Activated CD8-positive, alpha-beta memory T cell treated with anti-CD3 and anti-CD28 coated beads, Interleukin-2, amount 50 U/mL, for 48 hours (primary cell): ENCODE measurements around the gene AKNAD1.

ENCODE experiments used
- DNase-seq: peaks from one replicate; pipeline ENCODE4 v3.0.0-alpha.2; 2020

AKNAD1 gene

GRCh38 chr1:108863984-108864383 lies 7.1 kb upstream of the AKNAD1 start:
- DNase-seq, result no peak

GRCh38 chr1:108862698-108863477 lies 6.0 kb upstream of the AKNAD1 start:
- DNase-seq, result no peak

GRCh38 chr1:108862017-108862610 lies 5.2 kb upstream of the AKNAD1 start:
- DNase-seq, result no peak

DNA sequence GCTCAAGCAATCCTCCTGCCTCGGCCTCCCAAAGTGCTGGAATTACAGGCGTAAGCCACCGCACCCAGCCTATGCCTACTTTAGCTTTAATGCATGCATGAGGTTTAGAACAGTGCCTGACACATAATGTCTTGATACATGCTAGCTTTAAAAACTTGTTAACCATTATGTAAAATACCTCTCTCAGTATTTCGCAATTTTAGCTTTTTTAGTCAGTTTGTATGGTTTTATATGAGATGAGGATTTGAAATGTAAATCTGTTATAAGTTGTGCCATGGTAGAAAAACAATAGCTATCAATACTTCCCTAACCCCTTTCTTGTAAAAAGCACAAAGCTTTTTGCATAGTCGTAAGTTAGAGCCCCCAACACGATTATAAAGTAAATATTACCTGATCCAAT lies 4.7 kb upstream of the AKNAD1 start:
- DNase-seq, result no peak

GRCh38 chr1:108860190-108860907 lies 3.5 kb upstream of the AKNAD1 start:
- no peak for DNase-seq

GRCh38 chr1:108858230-108858950 lies 1.5 kb upstream of the AKNAD1 start:
- no peak for DNase-seq

- DNase-seq, result no peak
Measured at GRCh38 chr1:108854221-108855019, 2.5 kb downstream of the AKNAD1 start.

GRCh38 chr1:108852221-108852975 lies 4.5 kb downstream of the AKNAD1 start:
- no peak for DNase-seq

- no peak for DNase-seq
Measured at GRCh38 chr1:108851567-108851966, 5.3 kb downstream of the AKNAD1 start.

- DNase-seq, result no peak
Measured at GRCh38 chr1:108850929-108851328, 6.0 kb downstream of the AKNAD1 start.

- DNase-seq, result no peak
Measured at GRCh38 chr1:108848806-108849205, 8.1 kb downstream of the AKNAD1 start.

DNA sequence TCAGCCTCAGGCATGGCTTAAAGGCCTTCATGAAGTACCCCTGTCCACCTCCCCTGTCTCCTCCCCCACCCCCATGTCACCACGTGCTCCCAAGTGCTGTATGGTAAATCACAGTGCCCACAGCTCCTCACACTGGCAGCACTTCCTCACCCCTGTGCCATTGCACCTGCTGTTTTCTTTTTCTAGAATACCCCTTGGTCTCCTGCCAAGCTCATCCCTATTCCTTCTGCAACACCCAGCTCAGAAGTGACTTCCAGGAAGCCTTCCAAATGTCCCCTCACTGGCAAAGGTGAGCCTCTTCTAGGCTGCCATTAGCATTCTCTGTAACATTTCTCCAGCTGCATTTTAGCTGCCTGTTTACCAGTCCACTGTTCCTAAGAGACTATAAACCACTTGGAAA lies 9.4 kb downstream of the AKNAD1 start:
- no peak for DNase-seq

- no peak for DNase-seq
Measured at GRCh38 chr1:108845991-108846390, 10.9 kb downstream of the AKNAD1 start.

GRCh38 chr1:108845446-108845845 lies 11.4 kb downstream of the AKNAD1 start:
- DNase-seq, result no peak

- no peak for DNase-seq
Measured at GRCh38 chr1:108843390-108844137, 13.3 kb downstream of the AKNAD1 start.

DNA sequence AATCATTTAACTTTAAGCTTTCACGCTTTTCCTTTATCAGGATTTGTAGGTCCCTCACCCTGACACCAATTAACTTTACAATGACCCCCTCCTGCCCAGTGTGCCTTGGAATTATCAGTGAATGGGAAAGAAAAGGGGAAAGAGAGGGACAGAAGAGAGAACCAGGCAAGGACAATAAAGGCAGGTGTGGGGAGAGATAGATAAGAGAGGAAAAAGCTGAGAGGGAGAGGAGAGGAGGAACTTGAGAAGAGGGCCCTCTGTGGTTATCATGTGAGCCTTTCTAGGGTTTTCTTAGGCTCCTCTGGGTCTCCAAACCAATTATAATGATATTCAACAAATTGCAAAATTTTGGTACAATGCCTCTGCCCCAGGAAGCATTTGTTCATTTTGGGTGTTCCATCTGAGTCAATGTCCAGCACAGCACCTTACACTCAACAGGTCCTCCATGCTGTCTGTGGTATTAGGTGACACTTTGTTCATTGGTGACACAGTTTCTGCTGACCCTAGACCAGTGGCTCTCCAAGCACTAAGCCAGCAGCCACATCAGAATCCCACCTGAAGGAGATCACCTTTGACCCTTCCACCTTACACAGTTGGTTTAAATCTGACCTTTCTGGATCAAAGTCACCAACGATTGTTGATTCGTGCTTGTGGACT lies 14.2 kb downstream of the AKNAD1 start:
- no peak for DNase-seq

GRCh38 chr1:108841703-108842102 lies 15.2 kb downstream of the AKNAD1 start:
- DNase-seq, result no peak

GRCh38 chr1:108832929-108833328 lies 24.0 kb downstream of the AKNAD1 start:
- no peak for DNase-seq

GRCh38 chr1:108831225-108831624 lies 25.7 kb downstream of the AKNAD1 start:
- DNase-seq, result no peak
